ENCODE measurements around the gene CCDC85B. TPM values are rescaled to one million over a fixed set of nuclear protein-coding genes. Genes with fewer than 3 reads are reported as not detected.

CCDC85B gene
- total RNA-seq, 1 donor, result 43.6 TPM

DNA sequence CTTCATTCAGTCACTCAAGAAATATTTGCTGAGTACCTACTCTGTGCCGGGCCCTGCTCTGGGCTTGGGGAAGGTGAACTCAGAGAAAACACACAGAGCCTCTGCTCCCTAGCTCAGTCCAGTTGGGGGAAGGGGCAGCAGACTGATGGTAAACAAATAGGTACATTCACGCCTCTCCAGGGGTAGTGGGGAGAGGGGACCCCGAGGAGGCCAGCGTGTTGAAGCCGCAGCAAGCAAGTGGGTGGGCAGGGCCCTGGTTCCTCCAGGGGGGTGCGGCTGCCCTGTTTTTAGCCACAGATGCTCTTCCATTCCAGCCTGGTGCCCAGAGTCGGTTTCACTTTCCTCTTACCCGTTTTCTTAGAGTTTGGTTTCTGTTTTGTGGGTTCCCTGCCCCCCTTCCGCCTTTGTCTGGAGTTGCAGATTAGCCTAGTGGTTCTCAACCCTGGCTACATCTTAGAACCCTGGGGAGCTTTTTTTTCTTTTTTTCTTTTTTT lies 37.5 kb downstream of the CCDC85B start:
- peak; percentile 53 to 98 (median 95) for DNase-seq (ENCODE audit: low read depth in 2 of 3, low spot score in 2 of 3)

- no peak for DNase-seq (ENCODE audit: low read depth in 2 of 3, low spot score in 2 of 3)
Measured at GRCh38 chr11:65928667-65929066, 38.2 kb downstream of the CCDC85B start.

- DNase-seq (ENCODE audit: low read depth in 2 of 3, low spot score in 2 of 3), result peak in 1 of 3 donors; percentile 35
Measured at GRCh38 chr11:65931773-65932557, 41.5 kb downstream of the CCDC85B start.

- DNase-seq (ENCODE audit: low read depth in 2 of 3, low spot score in 2 of 3), result no peak
Measured at GRCh38 chr11:65932558-65932919, 42.1 kb downstream of the CCDC85B start.

- DNase-seq (ENCODE audit: low read depth in 2 of 3, low spot score in 2 of 3), result peak in 1 of 3 donors; percentile 58
Measured at GRCh38 chr11:65934014-65934413, 43.5 kb downstream of the CCDC85B start.

DNA sequence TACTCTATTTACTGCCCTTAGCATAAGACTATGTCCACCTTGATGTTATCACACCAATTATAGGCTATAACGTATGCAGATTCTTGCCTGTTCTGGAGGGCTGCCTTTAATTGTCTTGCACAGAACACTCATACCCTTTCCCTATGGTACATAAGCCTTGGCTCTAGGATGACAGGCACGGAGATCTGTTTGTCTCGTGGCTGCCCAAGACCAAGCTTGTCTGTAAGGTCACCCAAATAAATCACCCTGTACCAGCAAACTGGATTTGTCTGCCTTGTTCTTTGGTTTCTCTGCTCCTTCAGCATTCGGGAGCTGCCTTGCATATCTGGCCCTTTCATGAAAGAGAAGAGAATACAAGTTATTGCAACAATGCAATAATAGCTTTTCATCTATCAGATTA lies 47.3 kb downstream of the CCDC85B start:
- no peak for DNase-seq (ENCODE audit: low read depth in 2 of 3, low spot score in 2 of 3)

Other genes with a start within 250 kb of the CCDC85B start
- 107 TPM for gene RELA, start 227.8 kb upstream of the CCDC85B start, total RNA-seq
- gene KAT5, start 178.4 kb upstream of the CCDC85B start, total RNA-seq, result 75.7 TPM
- gene RNASEH2C, start 169.9 kb upstream of the CCDC85B start, total RNA-seq, result 77.8 TPM
- 16.2 TPM for gene AP5B1, start 109.7 kb upstream of the CCDC85B start, total RNA-seq
- gene OVOL1, start 103.6 kb upstream of the CCDC85B start, total RNA-seq, result 0.27 TPM
- gene SNX32, start 56.7 kb upstream of the CCDC85B start, total RNA-seq, result 4.3 TPM
- 701 TPM for gene CFL1, start 32.5 kb upstream of the CCDC85B start, total RNA-seq
- 85.1 TPM for gene MUS81, start 30.2 kb upstream of the CCDC85B start, total RNA-seq
- 13.7 TPM for gene EFEMP2, start 17.9 kb upstream of the CCDC85B start, total RNA-seq
- gene CTSW, start 10.8 kb upstream of the CCDC85B start, total RNA-seq, result 95.9 TPM
- gene FIBP, start 2.2 kb upstream of the CCDC85B start, total RNA-seq, result 193 TPM
- 24.5 TPM for gene FOSL1, start 9.7 kb downstream of the CCDC85B start, total RNA-seq
- gene C11orf68, start 28.4 kb downstream of the CCDC85B start, total RNA-seq, result 52.8 TPM
- gene DRAP1, start 28.8 kb downstream of the CCDC85B start, total RNA-seq, result 104 TPM
- gene TSGA10IP, start 54.8 kb downstream of the CCDC85B start, total RNA-seq, result not detected
- gene SART1, start 71.1 kb downstream of the CCDC85B start, total RNA-seq, result 62.2 TPM
- 22.6 TPM for gene EIF1AD, start 111.5 kb downstream of the CCDC85B start, total RNA-seq
- gene BANF1, start 111.8 kb downstream of the CCDC85B start, total RNA-seq, result 21.5 TPM
- not detected for gene CST6, start 121.3 kb downstream of the CCDC85B start, total RNA-seq
- 0.27 TPM for gene CATSPER1, start 135.8 kb downstream of the CCDC85B start, total RNA-seq
- 3.2 TPM for gene GAL3ST3, start 158.5 kb downstream of the CCDC85B start, total RNA-seq
- gene SF3B2, start 161.7 kb downstream of the CCDC85B start, total RNA-seq, result 197 TPM
- 75.9 TPM for gene PACS1, start 179.6 kb downstream of the CCDC85B start, total RNA-seq